H9 (cell line): ENCODE data around the gene RYR3. TPM values are rescaled to one million over a fixed set of nuclear protein-coding genes. Genes with fewer than 3 reads are reported as not detected.

ENCODE experiments used
- DNase-seq: peaks from one replicate; pipeline ENCODE4 v3.0.0-alpha.2; 2017
- H2AFZ ChIP-seq: one replicate; pipeline ENCODE4 v1.6.1; 2013; ENCODE audit warnings: mild to moderate bottlenecking, low read length, control low read depth, moderate library complexity
- H2AK5ac ChIP-seq: 2 replicates; pipeline ENCODE4 v1.6.1; 2013; ENCODE audit warnings: low read length, control low read depth, mixed read lengths; ENCODE audit not compliant: insufficient read length
- H2BK120ac ChIP-seq: one replicate; pipeline ENCODE4 v1.6.1; 2013; ENCODE audit warnings: low read depth, mild to moderate bottlenecking, low read length, control low read depth, inconsistent platforms; ENCODE audit not compliant: poor library complexity, severe bottlenecking
- H2BK12ac ChIP-seq: 2 replicates; pipeline ENCODE4 v1.6.1; 2013; ENCODE audit warnings: low read length, control low read depth, mixed read lengths, low read depth; ENCODE audit not compliant: insufficient read length
- H2BK15ac ChIP-seq: 2 replicates; pipeline ENCODE4 v1.6.1; 2013; ENCODE audit warnings: low read depth, low read length, control low read depth
- H2BK20ac ChIP-seq: one replicate; pipeline ENCODE4 v1.6.1; 2013; ENCODE audit warnings: low read depth, mild to moderate bottlenecking, low read length, control low read depth, inconsistent platforms; ENCODE audit not compliant: poor library complexity, severe bottlenecking
- H2BK5ac ChIP-seq: 2 replicates; pipeline ENCODE4 v1.6.1; 2013; ENCODE audit warnings: low read length, control low read depth, mixed read lengths; ENCODE audit not compliant: insufficient read length
- H3K14ac ChIP-seq: 2 replicates; pipeline ENCODE4 v1.6.1; 2013; ENCODE audit warnings: low read length, control low read depth; ENCODE audit not compliant: insufficient read depth
- H3K18ac ChIP-seq: 2 replicates; pipeline ENCODE4 v1.6.1; 2013; ENCODE audit warnings: low read depth, mild to moderate bottlenecking, mixed read lengths, low read length, control low read depth; ENCODE audit not compliant: insufficient read length
- H3K23ac ChIP-seq: 2 replicates; pipeline ENCODE4 v1.6.1; 2013; ENCODE audit warnings: low read length, control low read depth, mixed read lengths, low read depth; ENCODE audit not compliant: insufficient read length
- H3K23me2 ChIP-seq: 2 replicates; pipeline ENCODE4 v1.6.1; 2013; ENCODE audit warnings: low read depth, mild to moderate bottlenecking, mixed read lengths, low read length, control low read depth; ENCODE audit not compliant: insufficient read length, poor library complexity, severe bottlenecking
- H3K27ac ChIP-seq: 2 replicates; pipeline ENCODE4 v1.5.1; 2013; ENCODE audit warnings: low read length, control low read depth, mixed read lengths, low read depth; ENCODE audit not compliant: insufficient read length
- H3K27me3 ChIP-seq: 2 replicates; pipeline ENCODE4 v1.6.1; 2013; ENCODE audit warnings: low read length, control low read depth, inconsistent platforms; ENCODE audit not compliant: insufficient read depth
- H3K4ac ChIP-seq: 2 replicates; pipeline ENCODE4 v1.6.1; 2013; ENCODE audit warnings: low read depth, mild to moderate bottlenecking, control low read depth, inconsistent platforms, low read length, moderate library complexity
- H3K4me1 ChIP-seq: 2 replicates; pipeline ENCODE4 v1.6.1; 2013; ENCODE audit warnings: low read length, control low read depth, inconsistent platforms; ENCODE audit not compliant: insufficient read depth
- H3K4me2 ChIP-seq: 2 replicates; pipeline ENCODE4 v1.6.1; 2013; ENCODE audit warnings: low read length, control low read depth, mixed read lengths; ENCODE audit not compliant: insufficient read length, insufficient read depth
- H3K56ac ChIP-seq: 2 replicates; pipeline ENCODE4 v1.6.1; 2013; ENCODE audit warnings: low read depth, mild to moderate bottlenecking, mixed read lengths, low read length, control low read depth; ENCODE audit not compliant: insufficient read length
- H3K79me1 ChIP-seq: 2 replicates; pipeline ENCODE4 v1.6.1; 2013; ENCODE audit warnings: low read depth, mild to moderate bottlenecking, moderate library complexity, low read length, control low read depth, inconsistent platforms; ENCODE audit not compliant: insufficient read depth, poor library complexity, severe bottlenecking
- H3K79me2 ChIP-seq: 2 replicates; pipeline ENCODE4 v1.6.1; 2013; ENCODE audit warnings: low read length, control low read depth, inconsistent platforms; ENCODE audit not compliant: insufficient read depth
- H3K9ac ChIP-seq: 2 replicates; pipeline ENCODE4 v1.6.1; 2013; ENCODE audit warnings: low read length, control low read depth, mixed read lengths; ENCODE audit not compliant: insufficient read length; ENCODE audit errors: extremely low read depth
- H3K9me3 ChIP-seq: one replicate; pipeline ENCODE4 v1.6.1; 2013; ENCODE audit warnings: low read depth, low read length, inconsistent platforms; ENCODE audit not compliant: control insufficient read depth
- H3T11ph ChIP-seq: one replicate; pipeline ENCODE4 v1.6.1; 2013; ENCODE audit warnings: mild to moderate bottlenecking, low read length, control low read depth, inconsistent platforms
- H4K20me1 ChIP-seq: one replicate; pipeline ENCODE4 v1.6.1; 2013; ENCODE audit not compliant: control insufficient read depth, insufficient read length, insufficient read depth
- H4K5ac ChIP-seq: 2 replicates; pipeline ENCODE4 v1.6.1; 2013; ENCODE audit warnings: low read depth, mild to moderate bottlenecking, mixed read lengths, low read length, control low read depth; ENCODE audit not compliant: insufficient read length
- H4K8ac ChIP-seq: replicated peaks from 2 replicates; pipeline ENCODE4 v1.6.1; 2013; ENCODE audit warnings: low read length, control low read depth, mixed read lengths, low read depth; ENCODE audit not compliant: insufficient read length
- H4K91ac ChIP-seq: 2 replicates; pipeline ENCODE4 v1.6.1; 2013; ENCODE audit warnings: low read depth, mild to moderate bottlenecking, moderate library complexity, mixed read lengths, low read length, control low read depth; ENCODE audit not compliant: insufficient read length
- H3K27ac Mint-ChIP-seq, 3 experiments: 2 replicates in 2 of 3; 3 replicates in 1 of 3; pipeline ENCODE4 v1.8.0; 2020 to 2021; ENCODE audit warnings: mixed read lengths in 3 of 3, mild to moderate bottlenecking in 1 of 3, moderate library complexity in 1 of 3
- H3K27me3 Mint-ChIP-seq: 2 replicates; pipeline ENCODE4 v1.8.0; 2021; ENCODE audit warnings: low read depth, mild to moderate bottlenecking, moderate library complexity, mixed read lengths
- H3K36me3 Mint-ChIP-seq, 3 experiments: 2 replicates in 2 of 3; 3 replicates in 1 of 3; pipeline ENCODE4 v1.8.0; 2020 to 2021; ENCODE audit warnings: low read depth in 3 of 3, mixed read lengths in 3 of 3; ENCODE audit not compliant: insufficient read depth in 1 of 3
- H3K4me1 Mint-ChIP-seq, 2 experiments: 2 replicates each; pipeline ENCODE4 v1.8.0; 2020; ENCODE audit warnings: mixed read lengths in 2 of 2
- H3K4me3 Mint-ChIP-seq, 2 experiments: 2 replicates in 1 of 2; 3 replicates in 1 of 2; pipeline ENCODE4 v1.8.0; 2020 to 2021; ENCODE audit warnings: mild to moderate bottlenecking in 2 of 2, mixed read lengths in 2 of 2, moderate library complexity in 1 of 2
- H3K9me3 Mint-ChIP-seq, 2 experiments: 2 replicates in 1 of 2; 3 replicates in 1 of 2; pipeline ENCODE4 v1.8.0; 2020; ENCODE audit warnings: mild to moderate bottlenecking in 2 of 2, mixed read lengths in 2 of 2, moderate library complexity in 1 of 2
- CTCF ChIP-seq: fragments of 200-600 bp; sonication (generic); conservative IDR thresholded peaks from 3 replicates; pipeline ENCODE4 v1.8.0; 2021; ENCODE audit warnings: antibody characterized with exemption, mild to moderate bottlenecking
- WGBS: extraction: QIAGEN DNeasy Blood & Tissue Kit; methylation state at CpG from one replicate; pipeline ENCODE4 v1.1.7; 2013; ENCODE audit warnings: missing lambda C conversion rate, low lambda C conversion rate, mixed read lengths; ENCODE audit not compliant: insufficient read length; ENCODE audit errors: extremely low coverage; 5-methylcytosine and 5-hydroxymethylcytosine counted together
- total RNA-seq: library from RNA; stranded (reverse); gene quantifications from 2 replicates; pipeline ENCODE4 v1.2.1, GENCODE V29; 2021

RYR3 gene
- total RNA-seq, 1 experiment from 2014 or later: 0.85 TPM

GRCh38 chr15:33322091-33322490 lies 11.3 kb downstream of the RYR3 start:
- Histone ChIP-seq H2BK20ac (no peak overlapping the region), H4K20me1 (no peaks in the 10 kb centered on the region), H2BK120ac (no peak overlapping the region), H3K56ac (no peak overlapping the region), H3K14ac (no peak overlapping the region), H3K4me1 (no peaks in the 10 kb centered on the region), H2BK12ac (no peak overlapping the region), H3K27ac (no peak overlapping the region), H4K8ac (no peak overlapping the region), H3T11ph (no peak overlapping the region), H2BK5ac (no peak overlapping the region), H3K9ac (no peak overlapping the region), H3K4ac (no peak overlapping the region), H4K5ac (no peak overlapping the region), H4K91ac (no peak overlapping the region), H2AFZ (no peak overlapping the region), H2AK5ac (no peak overlapping the region), H2BK15ac (no peak overlapping the region), H3K9me3 (no peaks in the 10 kb centered on the region), H3K23ac (no peak overlapping the region), H3K27me3 (no peaks in the 10 kb centered on the region), H3K4me2 (no peak overlapping the region), H3K79me1 (no peaks in the 10 kb centered on the region), H3K23me2 (no peaks in the 10 kb centered on the region), H3K18ac (no peak overlapping the region), H3K79me2 (no peaks in the 10 kb centered on the region)
- WGBS: no CpG with 5 or more reads among the region's 6 CpGs
- peaks cover 3 to 10% of the 10 kb centered on the region in 2 experiments; a peak in 2 of 4 replicates for H3K4me1 Mint-ChIP-seq
- DNase-seq: no peak
- no peak overlapping the region for H3K4me3 Mint-ChIP-seq
- no peak for TF ChIP-seq CTCF
- H3K27ac Mint-ChIP-seq: no peak overlapping the region
- H3K9me3 Mint-ChIP-seq: no peaks in the 10 kb centered on the region
- H3K27me3 Mint-ChIP-seq: no peaks in the 10 kb centered on the region; the same call in none of the 2 replicates
- H3K36me3 Mint-ChIP-seq: no peaks in the 10 kb centered on the region
